OCI-LY1 (cell line): ENCODE measurements around the gene CACNA1H.
"Not testable (repeated sequence)": the region's sequence is repeated elsewhere in the genome, so short reads cannot be mapped to it uniquely, and the experiment has no call there.

Source experiments
- H2AFZ ChIP-seq: fragments of 200-600 bp; sonication (generic), shearing (Covaris generic); 2 replicates; pipeline ENCODE4 v1.6.0; 2014; ENCODE audit warnings: antibody characterized with exemption, mild to moderate bottlenecking, low read length
- H3F3A ChIP-seq: fragments of 200-600 bp; sonication (generic), shearing (Covaris generic); 2 replicates; pipeline ENCODE4 v1.6.0; 2014; ENCODE audit warnings: mild to moderate bottlenecking, antibody characterized with exemption, low read length, moderate library complexity; ENCODE audit not compliant: insufficient read depth
- H3K27ac ChIP-seq: fragments of 200-600 bp; sonication (generic); 2 replicates; pipeline ENCODE4 v1.5.1; 2014; ENCODE audit warnings: low read length, mixed run types, mild to moderate bottlenecking, low read depth; ENCODE audit not compliant: poor library complexity, severe bottlenecking
- H3K27me3 ChIP-seq: fragments of 200-600 bp; sonication (generic); 2 replicates; pipeline ENCODE4 v1.6.0; 2014; ENCODE audit warnings: antibody characterized with exemption, mild to moderate bottlenecking, low read length, moderate library complexity; ENCODE audit not compliant: insufficient read depth
- H3K36me3 ChIP-seq: fragments of 200-600 bp; sonication (generic); 2 replicates; pipeline ENCODE4 v1.6.1; 2014; ENCODE audit warnings: mild to moderate bottlenecking, antibody characterized with exemption, low read length, moderate library complexity, mixed read lengths; ENCODE audit not compliant: insufficient read depth
- H3K4me1 ChIP-seq: fragments of 200-600 bp; sonication (generic); 2 replicates; pipeline ENCODE4 v1.5.1; 2014; ENCODE audit warnings: mild to moderate bottlenecking, low read length, moderate library complexity; ENCODE audit not compliant: insufficient read depth, severe bottlenecking
- H3K4me2 ChIP-seq: fragments of 200-600 bp; sonication (generic), shearing (Covaris generic); 2 replicates; pipeline ENCODE4 v1.6.1; 2014; ENCODE audit warnings: low read length
- H3K4me3 ChIP-seq: fragments of 200-600 bp; sonication (generic); 2 replicates; pipeline ENCODE4 v1.5.1; 2014; ENCODE audit warnings: low read length, low read depth, mild to moderate bottlenecking, mixed read lengths; ENCODE audit not compliant: poor library complexity, severe bottlenecking
- H3K79me2 ChIP-seq: fragments of 200-600 bp; shearing (Covaris generic); 2 replicates; pipeline ENCODE4 v1.6.1; 2016; ENCODE audit warnings: mixed run types, low read length, mixed read lengths; ENCODE audit not compliant: insufficient read depth
- H3K9ac ChIP-seq: fragments of 200-600 bp; sonication (generic), shearing (Covaris generic); 2 replicates; pipeline ENCODE4 v1.6.1; 2014; ENCODE audit warnings: mild to moderate bottlenecking, low read length, mixed read lengths
- H3K9me2 ChIP-seq: fragments of 200-600 bp; sonication (generic), shearing (Covaris generic); 2 replicates; pipeline ENCODE4 v1.6.1; 2014; ENCODE audit warnings: low read depth, mild to moderate bottlenecking, low read length, mixed read lengths
- H3K9me3 ChIP-seq: fragments of 200-600 bp; shearing (Covaris generic); 2 replicates; pipeline ENCODE4 v1.6.1; 2014; ENCODE audit warnings: low read length, mixed read lengths
- H4K20me1 ChIP-seq: fragments of 200-600 bp; sonication (generic), shearing (Covaris generic); 2 replicates; pipeline ENCODE4 v1.6.0; 2016; ENCODE audit warnings: mild to moderate bottlenecking, low read length; ENCODE audit not compliant: insufficient read depth
- CTCF ChIP-seq: fragments of 200-600 bp; sonication (generic), shearing (Covaris generic); IDR thresholded peaks from 2 replicates; pipeline ENCODE4 v1.5.1; 2017; ENCODE audit warnings: mild to moderate bottlenecking, antibody characterized with exemption, low read length, moderate library complexity, mixed read lengths
- EZH2 ChIP-seq: fragments of 200-600 bp; sonication (generic), shearing (Covaris generic); IDR thresholded peaks from 2 replicates; pipeline ENCODE4 v1.8.0; 2017; ENCODE audit warnings: borderline replicate concordance, mixed run types, mild to moderate bottlenecking, antibody characterized with exemption, low read length, moderate library complexity, mixed read lengths

CACNA1H gene

GRCh38 chr16:1184980-1185379 lies 32.1 kb downstream of the CACNA1H start:
- Histone ChIP-seq H3K27ac (no peak overlapping the region), H3F3A (no peaks in the 10 kb centered on the region), H3K4me1 (no peaks in the 10 kb centered on the region), H3K4me2 (no peak overlapping the region), H2AFZ (no peak overlapping the region), H3K4me3 (no peak overlapping the region), H3K36me3 (no peaks in the 10 kb centered on the region), H3K9me2 (no peaks in the 10 kb centered on the region), H4K20me1 (no peaks in the 10 kb centered on the region), H3K27me3 (no peaks in the 10 kb centered on the region), H3K79me2 (no peaks in the 10 kb centered on the region), H3K9me3 (no peaks in the 10 kb centered on the region), H3K9ac (no peak overlapping the region)
- no peak for TF ChIP-seq CTCF
- TF ChIP-seq EZH2 = no peak

GRCh38 chr16:1185460-1186207 lies 32.7 kb downstream of the CACNA1H start:
- H3K79me2 ChIP-seq, H3K9me3 ChIP-seq, H3F3A ChIP-seq, H3K36me3 ChIP-seq, H3K9ac ChIP-seq, H3K4me1 ChIP-seq, H3K27me3 ChIP-seq, H3K9me2 ChIP-seq, H3K4me2 ChIP-seq, H2AFZ ChIP-seq, H3K27ac ChIP-seq, H4K20me1 ChIP-seq, H3K4me3 ChIP-seq: not testable (repeated sequence)

- TF ChIP-seq EZH2 (no peak), CTCF (no peak)
- Histone ChIP-seq H2AFZ (no peak overlapping the region), H3K9me2 (no peaks in the 10 kb centered on the region), H3K79me2 (no peaks in the 10 kb centered on the region), H3K27ac (no peak overlapping the region), H4K20me1 (no peaks in the 10 kb centered on the region), H3F3A (no peaks in the 10 kb centered on the region), H3K4me3 (no peak overlapping the region), H3K9me3 (no peaks in the 10 kb centered on the region), H3K4me2 (no peak overlapping the region), H3K4me1 (no peaks in the 10 kb centered on the region), H3K36me3 (no peaks in the 10 kb centered on the region), H3K9ac (no peak overlapping the region), H3K27me3 (no peaks in the 10 kb centered on the region)
Measured at GRCh38 chr16:1188432-1189189, 35.7 kb downstream of the CACNA1H start.
